ENCODE data around the gene EPB41. TPM values are rescaled to one million over a fixed set of nuclear protein-coding genes. Genes with fewer than 3 reads are reported as not detected.
"Not testable (repeated sequence)": the region's sequence is repeated elsewhere in the genome, so short reads cannot be mapped to it uniquely, and the experiment has no call there.

Gene EPB41
- total RNA-seq, 1 experiment from 2014 or later = 40.7 TPM

- BruUV-seq (replicated peaks) = no TSS peak
- Mint-ChIP-seq H3K4me3 (ENCODE audit: low read depth, unreplicated experiment) (no peak overlapping the region), H3K27ac (ENCODE audit: unreplicated experiment) (no peak overlapping the region), H3K9me3 (ENCODE audit: low read depth, unreplicated experiment) (no peaks in the 10 kb centered on the region), H3K36me3 (ENCODE audit: insufficient read depth, unreplicated experiment) (no peaks in the 10 kb centered on the region), H3K27me3 (ENCODE audit: unreplicated experiment) (no peaks in the 10 kb centered on the region), H3K4me1 (ENCODE audit: low read depth, unreplicated experiment) (no peaks in the 10 kb centered on the region)
- TF ChIP-seq, protein P1, sequence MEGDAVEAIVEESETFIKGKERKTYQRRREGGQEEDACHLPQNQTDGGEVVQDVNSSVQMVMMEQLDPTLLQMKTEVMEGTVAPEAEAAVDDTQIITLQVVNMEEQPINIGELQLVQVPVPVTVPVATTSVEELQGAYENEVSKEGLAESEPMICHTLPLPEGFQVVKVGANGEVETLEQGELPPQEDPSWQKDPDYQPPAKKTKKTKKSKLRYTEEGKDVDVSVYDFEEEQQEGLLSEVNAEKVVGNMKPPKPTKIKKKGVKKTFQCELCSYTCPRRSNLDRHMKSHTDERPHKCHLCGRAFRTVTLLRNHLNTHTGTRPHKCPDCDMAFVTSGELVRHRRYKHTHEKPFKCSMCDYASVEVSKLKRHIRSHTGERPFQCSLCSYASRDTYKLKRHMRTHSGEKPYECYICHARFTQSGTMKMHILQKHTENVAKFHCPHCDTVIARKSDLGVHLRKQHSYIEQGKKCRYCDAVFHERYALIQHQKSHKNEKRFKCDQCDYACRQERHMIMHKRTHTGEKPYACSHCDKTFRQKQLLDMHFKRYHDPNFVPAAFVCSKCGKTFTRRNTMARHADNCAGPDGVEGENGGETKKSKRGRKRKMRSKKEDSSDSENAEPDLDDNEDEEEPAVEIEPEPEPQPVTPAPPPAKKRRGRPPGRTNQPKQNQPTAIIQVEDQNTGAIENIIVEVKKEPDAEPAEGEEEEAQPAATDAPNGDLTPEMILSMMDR (IDR thresholded peaks at IDR 0.05; ENCODE audit: unreplicated experiment) = no peak
- no peak for DNase-seq
- intact Hi-C loops (cut with micrococcal nuclease; ENCODE audit: unreplicated experiment) = no loop called here
- CTCF ChIA-PET = interaction anchor here (0.6 kb wide), 1 partner anchor 219 kb away, joined by 5 read pairs; the partner anchor contains the start of gene YTHDF2
Measured at GRCh38 chr1:28956038-28956464, 41.7 kb downstream of the EPB41 start.

- H3K36me3 Mint-ChIP-seq (ENCODE audit: insufficient read depth, unreplicated experiment); H3K9me3 Mint-ChIP-seq (ENCODE audit: low read depth, unreplicated experiment); DNase-seq; H3K4me1 Mint-ChIP-seq (ENCODE audit: low read depth, unreplicated experiment); H3K27ac Mint-ChIP-seq (ENCODE audit: unreplicated experiment); H3K27me3 Mint-ChIP-seq (ENCODE audit: unreplicated experiment); H3K4me3 Mint-ChIP-seq (ENCODE audit: low read depth, unreplicated experiment); CTCF ChIA-PET; BruUV-seq (replicated peaks); intact Hi-C loops (cut with micrococcal nuclease; ENCODE audit: unreplicated experiment): not testable (repeated sequence)
Measured at GRCh38 chr1:28962114-28962831, 47.9 kb downstream of the EPB41 start.

DNA sequence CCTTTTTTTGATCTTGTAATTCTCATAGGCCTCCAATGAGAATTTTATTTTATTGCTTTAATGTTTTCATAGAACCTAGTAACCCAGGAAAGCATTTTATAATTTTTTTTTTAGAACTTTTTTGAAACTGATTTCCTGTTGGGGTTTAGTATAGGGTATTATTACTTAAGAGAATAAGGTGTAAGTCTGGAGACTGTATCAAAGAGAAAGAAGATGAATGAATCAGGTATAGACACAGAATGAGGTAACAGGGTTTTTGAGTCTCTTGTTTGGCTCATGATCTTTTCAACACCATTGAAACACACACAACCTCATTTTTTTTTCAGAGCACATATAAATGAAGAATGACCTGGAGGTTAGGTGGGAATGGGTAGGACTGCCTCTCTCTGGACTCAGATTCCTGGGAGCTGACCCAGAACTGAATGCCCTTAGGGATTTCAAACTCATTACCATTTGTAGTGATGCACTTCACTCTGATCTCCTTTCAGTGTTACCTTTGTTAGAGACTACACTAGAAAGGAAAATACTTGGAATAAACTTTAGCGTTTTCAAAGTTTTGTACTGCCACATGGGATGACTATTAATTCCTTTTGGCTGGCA is 51.0 kb downstream of the EPB41 start:
- Mint-ChIP-seq H3K27me3 (ENCODE audit: unreplicated experiment) (no peaks in the 10 kb centered on the region), H3K9me3 (ENCODE audit: low read depth, unreplicated experiment) (no peaks in the 10 kb centered on the region), H3K4me1 (ENCODE audit: low read depth, unreplicated experiment) (peaks cover 9% of the 10 kb centered on the region), H3K4me3 (ENCODE audit: low read depth, unreplicated experiment) (no peak overlapping the region), H3K36me3 (ENCODE audit: insufficient read depth, unreplicated experiment) (no peaks in the 10 kb centered on the region), H3K27ac (ENCODE audit: unreplicated experiment) (no peak overlapping the region)
- CTCF ChIA-PET = no interaction called here
- TF ChIP-seq, protein P1 (IDR thresholded peaks at IDR 0.05; ENCODE audit: unreplicated experiment) = no peak
- intact Hi-C loops (cut with micrococcal nuclease; ENCODE audit: unreplicated experiment) = no loop called here
- BruUV-seq (replicated peaks) = no TSS peak
- DNase-seq = no peak

DNA sequence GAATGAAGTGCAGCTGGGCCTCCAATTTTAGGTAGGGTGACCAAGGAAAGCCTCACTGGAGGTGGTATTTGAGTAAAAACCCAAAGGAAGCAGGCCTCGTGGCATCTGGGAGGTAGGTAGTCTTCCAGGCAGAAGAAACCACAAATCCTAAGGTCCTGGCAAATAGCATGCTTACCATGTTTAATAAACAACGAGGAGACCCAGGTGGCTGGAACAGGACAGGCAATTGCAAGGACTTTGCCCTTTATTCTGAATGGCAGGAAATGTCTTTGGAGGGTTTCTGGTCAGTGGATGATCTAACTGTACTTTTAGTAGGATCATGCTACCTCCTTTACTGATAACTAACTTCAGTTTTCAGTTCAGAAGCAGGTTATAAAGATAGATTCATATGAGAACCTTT is 52.2 kb downstream of the EPB41 start:
- no peaks in the 10 kb centered on the region for H3K9me3 Mint-ChIP-seq (ENCODE audit: low read depth, unreplicated experiment)
- CTCF ChIA-PET = interaction anchor here (0.7 kb wide), 1 partner anchor 442 kb away, joined by 3 read pairs; no protein-coding TSS in a partner anchor

More for the DNA sequence above, 52.2 kb downstream of the EPB41 start:
- no peak for DNase-seq
- TF ChIP-seq, protein P1 (IDR thresholded peaks at IDR 0.05; ENCODE audit: unreplicated experiment) = no peak
- intact Hi-C loops (cut with micrococcal nuclease; ENCODE audit: unreplicated experiment) = no loop called here
- H3K4me3 Mint-ChIP-seq (ENCODE audit: low read depth, unreplicated experiment) = no peak overlapping the region
- no peaks in the 10 kb centered on the region for H3K27me3 Mint-ChIP-seq (ENCODE audit: unreplicated experiment)
- H3K36me3 Mint-ChIP-seq (ENCODE audit: insufficient read depth, unreplicated experiment) = no peaks in the 10 kb centered on the region
- no TSS peak for BruUV-seq (replicated peaks)
- H3K27ac Mint-ChIP-seq (ENCODE audit: unreplicated experiment) = no peak overlapping the region
- H3K4me1 Mint-ChIP-seq (ENCODE audit: low read depth, unreplicated experiment) = peaks cover 9% of the 10 kb centered on the region
